ENCODE results near the gene STK36.

DNA sequence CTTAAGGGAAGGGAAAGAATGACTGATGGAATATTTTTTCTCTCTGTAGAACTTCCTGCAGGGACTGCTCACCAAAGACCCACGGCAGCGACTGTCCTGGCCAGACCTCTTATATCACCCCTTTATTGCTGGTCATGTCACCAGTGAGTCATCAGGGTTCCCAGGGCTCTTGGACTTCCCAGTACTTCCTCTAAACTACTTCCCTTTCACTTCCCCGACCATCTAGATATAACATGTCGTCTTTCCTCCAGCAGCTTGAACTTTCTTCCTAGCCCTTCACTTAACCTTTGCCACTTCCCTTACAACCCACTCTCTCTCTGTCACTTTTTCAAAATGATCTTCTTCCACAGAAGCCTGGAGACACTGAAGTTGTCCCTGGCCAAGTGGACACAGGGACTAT, 7.2 kb downstream of the STK36 start:
- TF ChIP-seq, protein P1, sequence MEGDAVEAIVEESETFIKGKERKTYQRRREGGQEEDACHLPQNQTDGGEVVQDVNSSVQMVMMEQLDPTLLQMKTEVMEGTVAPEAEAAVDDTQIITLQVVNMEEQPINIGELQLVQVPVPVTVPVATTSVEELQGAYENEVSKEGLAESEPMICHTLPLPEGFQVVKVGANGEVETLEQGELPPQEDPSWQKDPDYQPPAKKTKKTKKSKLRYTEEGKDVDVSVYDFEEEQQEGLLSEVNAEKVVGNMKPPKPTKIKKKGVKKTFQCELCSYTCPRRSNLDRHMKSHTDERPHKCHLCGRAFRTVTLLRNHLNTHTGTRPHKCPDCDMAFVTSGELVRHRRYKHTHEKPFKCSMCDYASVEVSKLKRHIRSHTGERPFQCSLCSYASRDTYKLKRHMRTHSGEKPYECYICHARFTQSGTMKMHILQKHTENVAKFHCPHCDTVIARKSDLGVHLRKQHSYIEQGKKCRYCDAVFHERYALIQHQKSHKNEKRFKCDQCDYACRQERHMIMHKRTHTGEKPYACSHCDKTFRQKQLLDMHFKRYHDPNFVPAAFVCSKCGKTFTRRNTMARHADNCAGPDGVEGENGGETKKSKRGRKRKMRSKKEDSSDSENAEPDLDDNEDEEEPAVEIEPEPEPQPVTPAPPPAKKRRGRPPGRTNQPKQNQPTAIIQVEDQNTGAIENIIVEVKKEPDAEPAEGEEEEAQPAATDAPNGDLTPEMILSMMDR (IDR thresholded peaks at IDR 0.05), result no peak
- TF ChIP-seq POLR2A (IDR thresholded peaks at IDR 0.05), result no peak
